GM19395 (cell line): Measurements from ENCODE around the gene RADIL.

Experiments
- ATAC-seq: cut with Tn5 transposase; IDR thresholded peaks from one replicate; pipeline ENCODE4 v1.9.1; 2021; ENCODE audit warnings: mild to moderate bottlenecking, moderate library complexity; ENCODE audit not compliant: unreplicated experiment

RADIL gene

DNA sequence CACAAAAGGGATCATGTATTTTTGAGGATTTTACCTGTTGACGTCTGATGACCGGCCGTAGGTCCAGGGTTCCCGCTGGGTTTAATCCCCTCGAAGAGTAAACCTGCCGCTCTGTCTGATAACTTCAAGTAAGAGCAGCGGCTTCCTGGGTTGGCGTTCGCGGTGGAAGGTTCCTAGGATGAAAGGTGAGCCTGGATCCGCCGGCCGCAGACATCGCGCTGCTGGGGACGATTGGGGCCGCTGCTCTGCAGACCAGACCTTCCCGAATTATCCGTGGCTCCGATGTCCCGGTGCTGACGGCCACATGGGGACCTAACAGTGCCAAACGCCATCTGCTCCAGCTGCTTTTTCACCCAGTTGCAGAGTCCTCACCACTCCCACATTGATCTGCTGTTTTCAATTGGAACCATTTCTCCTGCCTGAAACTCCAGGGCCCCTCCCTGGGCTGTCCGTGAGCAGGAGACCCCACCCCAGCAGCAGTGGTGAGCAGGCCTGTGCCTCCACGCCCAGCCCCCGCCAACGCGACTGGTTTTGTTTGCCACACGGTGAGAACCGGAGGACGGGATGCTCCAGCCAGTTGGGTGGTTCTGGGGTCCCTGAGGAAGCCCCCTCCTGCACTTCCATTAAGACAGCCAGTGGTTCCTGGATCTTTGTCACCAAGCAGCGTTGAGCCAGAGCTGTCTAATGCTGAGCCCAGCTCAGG is 120.3 kb downstream of the RADIL start:
- no peak for ATAC-seq

- ATAC-seq: no peak
These were observed 121.1 kb downstream of the RADIL start for GRCh38 chr7:4762121-4763055.

DNA sequence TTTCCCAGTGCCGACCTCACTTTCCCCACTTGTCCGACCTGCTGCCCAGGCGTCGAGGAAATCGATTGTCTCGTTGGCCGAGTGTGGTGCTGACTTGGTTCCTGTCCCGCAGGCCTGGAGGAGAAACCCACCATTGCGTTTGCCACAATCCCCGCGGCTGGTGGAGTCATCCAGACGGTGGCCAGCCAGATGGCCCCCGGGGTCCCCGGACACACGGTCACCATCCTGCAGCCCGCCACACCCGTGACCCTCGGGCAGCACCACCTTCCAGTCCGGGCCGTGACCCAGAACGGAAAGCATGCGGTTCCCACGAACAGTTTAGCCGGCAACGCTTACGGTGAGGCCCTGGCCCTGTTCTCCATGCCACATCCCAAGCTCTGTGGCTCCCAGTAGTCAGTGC is 122.6 kb downstream of the RADIL start:
- ATAC-seq: no peak

DNA sequence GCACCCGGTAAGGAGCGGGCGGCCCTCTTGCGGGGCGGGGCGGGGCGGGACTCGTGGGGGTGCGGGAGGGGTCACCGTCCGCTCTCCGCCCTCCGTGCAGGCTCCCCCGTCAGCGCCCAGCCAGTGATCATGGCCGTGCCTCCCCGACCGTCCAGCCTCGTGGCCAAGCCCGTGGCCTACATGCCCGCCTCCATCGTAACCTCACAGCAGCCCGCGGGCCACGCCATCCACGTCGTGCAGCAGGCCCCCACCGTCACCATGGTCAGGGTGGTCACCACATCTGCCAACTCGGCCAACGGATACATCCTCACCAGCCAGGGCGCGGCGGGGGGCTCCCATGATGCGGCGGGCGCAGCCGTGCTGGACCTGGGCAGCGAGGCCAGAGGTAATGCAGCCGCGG is 124.3 kb downstream of the RADIL start:
- ATAC-seq: no peak

DNA sequence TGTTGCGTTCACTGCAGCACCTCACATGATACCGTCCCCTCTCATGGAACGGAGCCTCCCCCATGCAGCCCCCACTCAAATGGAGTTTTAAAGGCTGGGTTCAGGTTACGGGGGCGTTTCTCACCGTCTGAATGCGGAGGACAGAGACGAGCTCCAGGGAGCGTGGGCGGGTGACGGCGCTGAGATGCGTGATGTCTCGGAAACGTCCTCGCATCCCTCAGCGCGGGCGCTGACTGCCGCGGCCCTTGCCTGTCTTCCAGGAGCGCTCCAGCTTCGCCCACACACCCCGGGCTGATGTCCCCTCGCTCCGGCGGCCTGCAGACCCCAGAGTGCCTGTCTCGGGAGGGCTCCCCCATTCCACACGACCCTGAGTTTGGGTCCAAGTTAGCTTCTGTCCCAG is 124.7 kb downstream of the RADIL start:
- no peak for ATAC-seq

DNA sequence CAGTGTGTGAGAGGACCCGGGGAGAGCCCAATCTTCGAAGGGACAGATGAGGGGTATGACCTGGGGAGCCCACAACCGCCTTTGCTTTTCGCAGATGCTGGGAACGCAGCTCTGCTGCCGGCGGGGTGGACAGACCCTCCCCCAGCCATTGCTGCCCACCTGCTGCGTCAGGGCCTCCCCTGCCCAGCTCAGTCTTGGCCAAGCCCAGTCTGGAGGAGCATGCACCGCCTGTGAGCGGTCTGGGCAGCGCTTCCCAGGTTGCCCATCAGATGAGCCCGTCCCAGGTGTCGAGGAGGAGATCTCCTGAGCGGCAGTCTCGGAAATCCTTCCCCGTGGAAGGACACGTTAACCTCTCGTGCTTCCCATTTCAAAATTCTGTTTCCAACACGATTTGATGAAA is 125.4 kb downstream of the RADIL start:
- ATAC-seq: no peak

GRCh38 chr7:4755045-4755444 is 128.5 kb downstream of the RADIL start:
- no peak for ATAC-seq

DNA sequence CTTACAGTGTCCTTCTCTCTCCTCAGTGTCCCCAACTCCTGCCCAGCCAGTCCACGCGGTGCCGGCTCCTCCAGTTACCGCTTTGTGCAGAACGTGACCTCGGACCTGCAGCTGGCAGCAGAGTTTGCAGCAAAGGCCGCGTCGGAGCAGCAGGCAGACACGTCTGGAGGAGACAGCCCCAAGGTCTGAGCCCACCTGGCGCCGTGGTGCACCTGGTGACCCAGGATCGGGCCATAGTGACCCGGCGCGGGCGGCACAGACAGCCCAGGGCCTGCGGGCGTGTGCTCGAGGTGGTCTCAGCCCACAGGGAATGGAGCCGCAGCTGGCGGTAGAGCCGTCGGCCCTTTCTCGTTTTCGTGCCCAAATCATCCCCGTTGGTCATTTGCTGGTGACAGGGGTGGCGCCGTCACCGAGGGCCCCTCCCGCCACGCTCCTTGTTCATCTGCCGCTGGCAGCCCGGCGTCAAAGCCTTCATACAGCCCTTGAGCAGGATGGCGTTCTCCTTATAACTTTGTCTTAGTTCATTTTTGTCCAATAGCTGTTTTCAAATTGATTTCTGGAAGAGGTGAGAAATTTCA is 129.0 kb downstream of the RADIL start:
- ATAC-seq: no peak

- peak; percentile 83 for ATAC-seq
These were observed 129.7 kb downstream of the RADIL start for GRCh38 chr7:4753598-4754432.

GRCh38 chr7:4751398-4751947 is 132.0 kb downstream of the RADIL start:
- no peak for ATAC-seq

DNA sequence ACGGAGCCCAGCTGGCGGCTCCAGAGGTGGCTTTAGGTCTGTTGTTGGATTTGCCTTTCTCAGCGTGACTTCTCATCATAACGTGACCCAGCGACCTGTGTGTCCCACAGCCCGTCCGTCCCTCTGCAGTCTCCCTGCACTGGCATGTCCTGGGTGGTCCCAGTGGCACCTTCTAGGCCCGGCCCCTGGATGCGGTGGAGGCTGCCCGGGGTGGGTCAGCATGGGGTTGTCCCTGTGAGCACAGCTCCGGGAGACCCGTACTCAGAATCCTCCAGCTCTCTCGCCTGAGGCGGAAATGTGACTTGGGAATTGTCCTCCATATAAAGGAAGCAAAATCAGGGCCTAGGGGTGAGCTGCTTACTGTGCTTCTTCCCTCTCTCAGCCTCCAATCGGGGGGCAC is 133.7 kb downstream of the RADIL start:
- no peak for ATAC-seq

- ATAC-seq: no peak
These were observed 134.2 kb downstream of the RADIL start for GRCh38 chr7:4749363-4749762.
